ENCODE results near the gene USB1.

The USB1 gene

GRCh38 chr16:58034774-58035173, 33.6 kb downstream of the USB1 start:
- no peak for DNase-seq (ENCODE audit: low read depth)

- no peak for DNase-seq (ENCODE audit: low read depth)
Measured at GRCh38 chr16:58035356-58036170, 34.4 kb downstream of the USB1 start.

- DNase-seq (ENCODE audit: low read depth): no peak
Measured at GRCh38 chr16:58036943-58037342, 35.7 kb downstream of the USB1 start.

GRCh38 chr16:58037365-58038057, 36.3 kb downstream of the USB1 start:
- no peak for DNase-seq (ENCODE audit: low read depth)

- DNase-seq (ENCODE audit: low read depth): no peak
Measured at GRCh38 chr16:58038219-58038641, 37.0 kb downstream of the USB1 start.

- no peak for DNase-seq (ENCODE audit: low read depth)
Measured at GRCh38 chr16:58039829-58040495, 38.8 kb downstream of the USB1 start.

GRCh38 chr16:58040496-58040846, 39.3 kb downstream of the USB1 start:
- DNase-seq (ENCODE audit: low read depth): no peak

- DNase-seq (ENCODE audit: low read depth): no peak
Measured at GRCh38 chr16:58040945-58041627, 39.9 kb downstream of the USB1 start.

GRCh38 chr16:58041628-58041955, 40.4 kb downstream of the USB1 start:
- no peak for DNase-seq (ENCODE audit: low read depth)

GRCh38 chr16:58042001-58042885, 41.0 kb downstream of the USB1 start:
- no peak for DNase-seq (ENCODE audit: low read depth)

GRCh38 chr16:58042886-58043515, 41.8 kb downstream of the USB1 start:
- no peak for DNase-seq (ENCODE audit: low read depth)

- DNase-seq (ENCODE audit: low read depth): no peak
Measured at GRCh38 chr16:58043571-58044155, 42.5 kb downstream of the USB1 start.

- no peak for DNase-seq (ENCODE audit: low read depth)
Measured at GRCh38 chr16:58044266-58045019, 43.2 kb downstream of the USB1 start.

- DNase-seq (ENCODE audit: low read depth): no peak
Measured at GRCh38 chr16:58045096-58045495, 43.9 kb downstream of the USB1 start.

GRCh38 chr16:58046054-58046881, 45.1 kb downstream of the USB1 start:
- DNase-seq (ENCODE audit: low read depth): no peak

GRCh38 chr16:58046936-58047335, 45.7 kb downstream of the USB1 start:
- DNase-seq (ENCODE audit: low read depth): no peak

- no peak for DNase-seq (ENCODE audit: low read depth)
Measured at GRCh38 chr16:58047557-58048348, 46.5 kb downstream of the USB1 start.

Measured in GM04503 (cell line).